Erythroblast (primary cell): ENCODE measurements around the gene OR11H6.
A peak's percentile ranks its signal among the peaks of the same experiment; 100 is the strongest.
"Not testable (repeated sequence)": the region's sequence is repeated elsewhere in the genome, so short reads cannot be mapped to it uniquely, and the experiment has no call there.

ENCODE experiments used
- DNase-seq, 2 experiments: peaks; one replicate each; lab custom pipeline; 2025; lab: John Stamatoyannopoulos, UW
- GATA1 ChIP-seq: IDR thresholded peaks from 2 replicates; pipeline ENCODE4 v1.6.1; 2011; ENCODE audit warnings: low read depth, mild to moderate bottlenecking, control low read depth, low read length, moderate library complexity
- POLR2A ChIP-seq: IDR thresholded peaks from 2 replicates; pipeline ENCODE4 v1.6.1; 2011; ENCODE audit warnings: mild to moderate bottlenecking, low read length

Gene OR11H6

GRCh38 chr14:20223410-20223809 is at the start of gene OR11H6:
OR11H6 (plus strand) TSS chr14:20223710; CDS start chr14:20223710, 0 bp downstream.
- no peak for TF ChIP-seq GATA1
- no peak for TF ChIP-seq POLR2A
- no peak for DNase-seq

GRCh38 chr14:20174205-20174604 is 49.3 kb upstream of the OR11H6 start:
- not testable (repeated sequence) for DNase-seq

- TF ChIP-seq GATA1 (no peak), POLR2A (no peak)
- no peak for DNase-seq
These were observed 47.2 kb upstream of the OR11H6 start for GRCh38 chr14:20176330-20176729.

- peak; percentile 53 for TF ChIP-seq GATA1
- no peak for TF ChIP-seq POLR2A
- DNase-seq = peak; percentile 64 to 88
These were observed 46.0 kb upstream of the OR11H6 start for GRCh38 chr14:20177433-20177974.

- TF ChIP-seq POLR2A = no peak
- TF ChIP-seq GATA1 = no peak
- DNase-seq = no peak
These were observed 44.3 kb upstream of the OR11H6 start for GRCh38 chr14:20179218-20179617.

GRCh38 chr14:20179880-20180279 is 43.6 kb upstream of the OR11H6 start:
- TF ChIP-seq POLR2A (no peak), GATA1 (no peak)
- DNase-seq = no peak

- no peak for TF ChIP-seq GATA1
- TF ChIP-seq POLR2A = no peak
These were observed 43.0 kb upstream of the OR11H6 start for GRCh38 chr14:20180486-20180885.

GRCh38 chr14:20184181-20184580 is 39.3 kb upstream of the OR11H6 start:
- TF ChIP-seq GATA1 = no peak
- no peak for TF ChIP-seq POLR2A
- no peak for DNase-seq

More at GRCh38 chr14:20180486-20180885, 43.0 kb upstream of the OR11H6 start:
- no peak for DNase-seq

- TF ChIP-seq GATA1 = no peak
- TF ChIP-seq POLR2A = no peak
- DNase-seq = no peak
These were observed 32.9 kb upstream of the OR11H6 start, which contains the start of gene OR11G2 for GRCh38 chr14:20190596-20190995. OR11G2 (plus strand) TSS chr14:20190896; CDS start chr14:20197438, 6,542 bp downstream.

GRCh38 chr14:20191396-20191795 is 32.1 kb upstream of the OR11H6 start:
- no peak for DNase-seq
- TF ChIP-seq POLR2A (no peak), GATA1 (no peak)

GRCh38 chr14:20194101-20194500 is 29.4 kb upstream of the OR11H6 start:
- no peak for DNase-seq
- TF ChIP-seq GATA1 (no peak), POLR2A (no peak)

- not testable (repeated sequence) for DNase-seq
These were observed 28.3 kb upstream of the OR11H6 start for GRCh38 chr14:20195170-20195569.

GRCh38 chr14:20195911-20196310 is 27.6 kb upstream of the OR11H6 start:
- peak in 1 of 2 experiments; percentile 24 for DNase-seq
- TF ChIP-seq GATA1 (no peak), POLR2A (no peak)

- TF ChIP-seq GATA1 = no peak
These were observed 26.1 kb upstream of the OR11H6 start for GRCh38 chr14:20197459-20197858.

GRCh38 chr14:20198991-20199390 is 24.5 kb upstream of the OR11H6 start:
- TF ChIP-seq POLR2A (no peak), GATA1 (no peak)
- DNase-seq = no peak

More at GRCh38 chr14:20197459-20197858, 26.1 kb upstream of the OR11H6 start:
- DNase-seq = no peak
